ENCODE measurements around the gene HSPA14.

DNA sequence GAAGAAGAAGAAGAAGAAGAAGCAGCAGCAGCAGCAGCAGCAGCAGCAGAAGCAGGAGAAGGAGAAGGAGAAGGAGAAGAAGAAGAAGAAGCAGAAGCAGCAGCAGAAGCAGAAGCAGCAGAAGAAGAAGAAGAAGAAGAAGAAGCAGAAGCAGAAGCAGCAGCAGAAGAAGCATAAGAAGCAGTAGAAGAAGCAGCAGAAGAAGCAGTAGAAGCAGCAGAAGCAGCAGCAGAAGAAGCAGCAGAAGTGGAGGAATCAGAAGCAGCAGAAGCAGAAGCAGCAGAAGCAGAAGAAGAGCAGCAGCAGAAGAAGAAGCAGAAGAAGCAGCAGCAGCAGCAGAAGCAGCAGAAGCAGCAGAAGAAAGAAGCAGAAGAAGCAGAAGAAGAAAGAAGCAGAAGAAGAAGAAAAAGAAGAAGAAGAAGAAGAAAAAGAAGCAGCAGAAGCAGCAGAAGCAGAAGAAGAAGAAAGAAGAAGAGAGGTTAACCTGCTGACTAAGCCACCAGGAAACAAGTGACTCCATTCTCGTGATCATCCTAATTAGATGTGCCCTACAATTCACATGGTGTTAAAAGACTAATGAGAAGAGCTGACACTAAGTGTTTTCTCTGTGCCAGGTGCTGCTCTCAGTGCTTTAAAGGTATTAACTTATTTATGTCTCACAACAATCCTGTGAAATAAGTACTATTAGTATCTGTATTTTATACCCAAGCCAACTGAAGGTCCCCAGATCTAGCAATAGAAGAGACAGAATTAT is 11.9 kb upstream of the HSPA14 start:
- TF ChIP-seq, protein P1, sequence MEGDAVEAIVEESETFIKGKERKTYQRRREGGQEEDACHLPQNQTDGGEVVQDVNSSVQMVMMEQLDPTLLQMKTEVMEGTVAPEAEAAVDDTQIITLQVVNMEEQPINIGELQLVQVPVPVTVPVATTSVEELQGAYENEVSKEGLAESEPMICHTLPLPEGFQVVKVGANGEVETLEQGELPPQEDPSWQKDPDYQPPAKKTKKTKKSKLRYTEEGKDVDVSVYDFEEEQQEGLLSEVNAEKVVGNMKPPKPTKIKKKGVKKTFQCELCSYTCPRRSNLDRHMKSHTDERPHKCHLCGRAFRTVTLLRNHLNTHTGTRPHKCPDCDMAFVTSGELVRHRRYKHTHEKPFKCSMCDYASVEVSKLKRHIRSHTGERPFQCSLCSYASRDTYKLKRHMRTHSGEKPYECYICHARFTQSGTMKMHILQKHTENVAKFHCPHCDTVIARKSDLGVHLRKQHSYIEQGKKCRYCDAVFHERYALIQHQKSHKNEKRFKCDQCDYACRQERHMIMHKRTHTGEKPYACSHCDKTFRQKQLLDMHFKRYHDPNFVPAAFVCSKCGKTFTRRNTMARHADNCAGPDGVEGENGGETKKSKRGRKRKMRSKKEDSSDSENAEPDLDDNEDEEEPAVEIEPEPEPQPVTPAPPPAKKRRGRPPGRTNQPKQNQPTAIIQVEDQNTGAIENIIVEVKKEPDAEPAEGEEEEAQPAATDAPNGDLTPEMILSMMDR (IDR thresholded peaks at IDR 0.05): no peak
- TF ChIP-seq POLR2AphosphoS5 (IDR thresholded peaks at IDR 0.05; ENCODE audit: low read depth, low read length) (no peak), SIN3A (IDR thresholded peaks at IDR 0.05; ENCODE audit: borderline replicate concordance, insufficient read depth, low read depth, low read length) (no peak)
